ENCODE measurements around the gene ST7.

ST7 gene

DNA sequence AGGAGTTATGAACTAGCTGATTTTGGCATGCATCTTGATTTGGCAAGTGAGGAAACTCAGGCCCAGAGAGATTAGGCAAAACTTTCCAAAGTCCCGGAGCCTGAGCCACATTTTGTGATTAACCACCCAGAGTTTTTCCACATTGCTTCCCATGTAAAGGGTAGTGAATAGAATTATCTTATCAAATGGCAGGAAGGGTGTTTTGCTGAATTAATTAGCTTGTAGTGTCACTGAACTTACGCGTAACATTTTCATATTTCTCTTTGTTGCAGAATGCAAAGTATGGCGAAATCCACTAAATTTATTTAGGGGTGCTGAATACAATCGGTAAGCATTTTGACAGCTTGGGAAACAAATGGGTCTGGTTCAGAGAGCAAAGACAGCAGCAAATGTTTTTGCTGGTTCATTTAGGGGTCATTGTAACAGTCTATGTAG lies 176.2 kb downstream of the ST7 start:
- DNase-seq (ENCODE audit: low read depth), result no peak

DNA sequence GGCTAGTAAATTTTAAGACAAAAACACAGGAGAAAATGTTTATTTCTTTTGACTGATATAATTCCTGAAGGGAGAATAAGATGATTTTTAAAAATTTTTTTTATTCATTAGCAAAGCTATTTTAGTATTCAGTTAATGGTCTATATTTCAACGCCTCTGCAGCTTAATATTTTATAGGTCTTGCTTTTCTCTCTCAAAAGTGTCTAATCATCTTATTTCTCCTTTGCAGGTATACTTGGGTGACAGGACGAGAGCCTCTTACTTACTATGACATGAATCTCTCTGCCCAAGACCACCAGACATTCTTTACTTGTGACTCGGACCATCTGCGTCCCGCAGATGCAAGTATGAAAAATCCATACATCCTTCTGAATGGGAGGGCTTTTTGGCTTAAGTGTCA lies 177.0 kb downstream of the ST7 start:
- peak; percentile 49 for DNase-seq (ENCODE audit: low read depth)

DNA sequence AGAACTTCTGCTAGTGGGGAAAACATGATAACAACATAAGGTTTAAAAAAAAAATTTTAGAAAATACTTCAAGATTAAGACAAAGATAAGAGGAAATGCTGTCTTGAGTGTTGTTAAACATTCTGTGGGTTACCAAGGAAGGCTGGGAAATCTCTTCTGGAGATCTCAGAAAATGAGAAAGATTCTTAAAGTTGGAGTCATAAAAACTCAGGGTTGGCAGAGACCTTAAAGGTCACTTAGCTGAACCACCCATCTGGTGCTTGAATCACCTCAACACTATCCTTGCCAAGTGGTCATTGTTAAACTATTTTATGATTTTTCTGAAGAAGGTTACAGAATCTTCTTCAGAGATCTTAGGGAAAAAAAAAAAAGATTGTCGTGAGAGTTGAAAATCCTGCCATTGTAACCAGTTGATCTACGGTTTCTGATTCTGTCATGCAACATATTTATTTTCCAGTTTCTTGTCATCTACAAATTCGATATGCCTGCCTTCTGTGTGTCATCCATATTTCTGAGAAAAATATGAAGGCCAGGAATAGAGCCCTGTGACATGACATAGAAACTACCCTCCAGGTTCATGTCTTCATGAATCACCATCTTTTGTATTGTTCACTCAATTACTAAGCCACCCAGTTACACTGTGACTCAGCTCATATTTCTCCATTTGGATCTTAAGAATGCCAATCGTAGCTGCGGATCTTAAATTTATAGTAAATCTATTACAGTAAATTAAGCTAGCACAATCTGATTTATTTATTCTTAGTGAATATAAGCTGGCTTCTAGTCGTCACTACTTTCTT lies 179.2 kb downstream of the ST7 start:
- DNase-seq (ENCODE audit: low read depth), result peak; percentile 97

DNA sequence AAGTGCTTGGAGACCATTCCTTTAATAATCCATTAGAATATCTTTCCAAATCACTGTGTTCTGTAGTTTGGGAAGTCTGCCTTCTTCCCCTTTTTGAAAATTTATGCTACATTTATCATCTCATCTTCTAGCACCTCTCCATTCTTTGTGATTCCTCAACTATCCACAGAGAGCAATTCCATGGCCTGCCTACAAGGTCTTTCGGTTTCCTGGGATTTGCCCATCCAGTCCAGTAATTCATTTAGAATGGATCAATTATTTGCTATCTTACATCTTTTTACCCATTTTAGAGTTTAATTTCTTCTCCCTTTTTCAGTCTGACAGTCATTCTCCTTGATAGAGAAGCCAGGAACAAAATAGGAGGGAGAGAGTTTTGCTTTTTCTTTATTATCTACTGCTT lies 179.8 kb downstream of the ST7 start:
- peak; percentile 39 for DNase-seq (ENCODE audit: low read depth)

DNA sequence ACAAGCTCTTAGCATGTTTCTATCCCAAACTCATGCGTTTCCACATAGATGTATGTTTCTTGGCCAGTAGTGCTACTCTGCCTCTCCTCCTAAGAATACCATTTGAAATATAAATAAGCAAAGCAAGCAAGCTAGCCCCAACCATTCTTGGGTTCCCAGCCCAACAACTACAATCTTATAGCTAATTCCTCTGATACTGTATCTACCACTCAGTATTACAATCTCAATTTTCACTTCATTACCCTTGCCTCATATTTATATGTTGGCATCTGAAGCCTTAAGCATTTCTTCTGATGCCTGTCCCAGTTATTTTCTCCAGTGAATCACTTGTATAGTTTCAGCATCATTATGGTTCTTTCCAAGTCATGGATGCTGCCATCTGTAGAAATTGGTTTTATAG lies 181.1 kb downstream of the ST7 start:
- no peak for DNase-seq (ENCODE audit: low read depth)

DNA sequence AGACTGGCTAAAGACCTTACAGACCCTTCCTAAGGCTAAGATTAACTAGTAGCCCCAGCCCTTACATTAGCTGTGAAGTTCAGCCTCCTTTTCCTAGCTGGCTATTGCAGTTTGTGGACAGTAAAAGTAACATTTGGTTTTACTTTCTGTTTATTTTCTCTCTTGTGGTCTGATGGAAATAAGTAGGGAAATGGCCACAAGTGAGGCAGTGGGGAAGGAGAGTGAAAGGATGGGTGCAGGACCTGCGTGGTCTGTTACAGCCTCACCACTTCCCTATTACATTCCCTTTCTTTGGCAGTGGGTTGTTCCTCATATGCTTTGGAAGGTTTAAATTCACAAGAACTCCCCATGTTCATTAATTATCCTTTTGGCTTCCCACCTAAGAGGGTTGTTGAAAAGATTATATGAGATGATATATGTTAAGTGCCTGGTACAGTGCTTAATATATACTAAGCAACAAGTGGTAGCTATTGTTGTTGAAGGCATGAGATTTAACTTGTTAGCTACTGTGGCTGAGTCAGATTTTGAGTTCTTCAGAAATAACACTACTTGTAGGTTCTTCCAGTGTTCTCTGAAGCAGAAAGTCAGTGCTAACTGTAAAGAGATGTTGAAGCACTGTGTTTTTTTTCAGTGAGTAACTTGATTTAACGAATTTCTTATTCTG lies 181.7 kb downstream of the ST7 start:
- DNase-seq (ENCODE audit: low read depth), result no peak

DNA sequence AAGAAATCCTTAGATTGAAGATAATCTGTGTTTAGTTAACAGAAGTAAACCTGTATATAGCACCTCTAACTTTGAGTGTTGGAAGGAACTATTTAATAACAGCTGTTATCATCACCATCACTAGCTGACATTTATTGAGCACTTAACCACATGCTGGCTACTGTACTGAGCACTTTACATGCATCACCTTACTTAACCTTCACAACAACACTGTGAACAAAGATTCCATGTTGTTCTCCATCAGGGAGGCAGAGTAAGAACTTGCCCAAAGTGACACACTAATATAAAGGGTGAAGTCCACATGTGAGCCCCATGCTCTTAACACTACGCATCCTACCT lies 182.2 kb downstream of the ST7 start:
- DNase-seq (ENCODE audit: low read depth), result no peak

DNA sequence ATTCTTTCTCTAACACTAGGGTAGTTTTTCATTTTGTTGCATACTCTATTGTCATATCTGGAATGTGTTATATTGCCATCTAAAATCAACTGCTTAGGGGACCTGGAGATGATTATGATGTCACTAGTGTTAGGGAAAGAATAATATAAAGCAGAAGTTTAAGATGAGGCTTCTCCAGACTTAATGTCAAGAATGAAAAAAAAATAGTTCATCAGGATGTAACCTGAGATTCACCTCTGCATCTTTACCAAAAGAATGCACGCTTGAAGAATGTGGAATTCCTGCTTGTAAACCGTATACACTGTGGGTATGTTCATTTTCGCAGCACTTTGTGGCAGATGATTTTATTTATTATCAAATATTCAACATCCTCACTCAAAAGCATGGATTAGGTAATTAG lies 184.6 kb downstream of the ST7 start:
- no peak for DNase-seq (ENCODE audit: low read depth)

DNA sequence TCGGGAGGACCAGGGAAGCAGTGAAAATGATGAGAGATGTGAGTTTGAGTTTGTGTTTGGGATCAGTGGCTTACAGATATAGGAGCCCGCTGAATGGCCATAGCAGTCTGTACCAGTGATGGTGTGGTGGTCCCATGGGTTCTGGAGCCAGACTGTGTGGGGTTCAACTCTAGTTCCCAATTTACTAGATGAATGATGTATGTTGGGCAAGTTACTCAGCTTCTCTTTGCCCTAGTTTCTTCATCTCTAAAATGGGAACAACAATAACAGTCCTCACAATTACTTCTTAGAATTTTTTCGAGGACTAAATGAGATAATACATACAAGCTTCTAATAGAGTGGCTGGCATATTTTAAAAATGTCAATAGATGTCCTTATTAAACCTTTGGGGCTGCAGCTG lies 185.2 kb downstream of the ST7 start:
- DNase-seq (ENCODE audit: low read depth), result no peak

DNA sequence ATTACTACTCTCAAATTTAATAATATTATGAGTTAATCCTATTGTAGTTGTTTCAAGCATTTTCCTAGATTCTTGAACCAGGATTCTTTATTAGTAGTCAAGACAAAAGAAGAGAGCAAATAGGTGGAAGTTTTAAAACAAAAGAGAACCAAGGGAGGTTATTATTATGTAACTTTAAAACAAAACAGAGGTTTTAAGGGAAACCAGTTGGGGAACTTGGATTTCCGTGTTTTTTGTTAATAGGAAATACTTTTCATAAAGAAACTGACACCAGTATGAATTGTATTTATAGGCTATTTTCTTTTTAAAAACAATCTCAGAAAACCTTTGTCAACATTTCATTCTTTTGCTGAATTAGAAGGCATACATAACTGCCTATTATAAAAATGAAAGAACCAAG lies 185.7 kb downstream of the ST7 start:
- DNase-seq (ENCODE audit: low read depth), result no peak

DNA sequence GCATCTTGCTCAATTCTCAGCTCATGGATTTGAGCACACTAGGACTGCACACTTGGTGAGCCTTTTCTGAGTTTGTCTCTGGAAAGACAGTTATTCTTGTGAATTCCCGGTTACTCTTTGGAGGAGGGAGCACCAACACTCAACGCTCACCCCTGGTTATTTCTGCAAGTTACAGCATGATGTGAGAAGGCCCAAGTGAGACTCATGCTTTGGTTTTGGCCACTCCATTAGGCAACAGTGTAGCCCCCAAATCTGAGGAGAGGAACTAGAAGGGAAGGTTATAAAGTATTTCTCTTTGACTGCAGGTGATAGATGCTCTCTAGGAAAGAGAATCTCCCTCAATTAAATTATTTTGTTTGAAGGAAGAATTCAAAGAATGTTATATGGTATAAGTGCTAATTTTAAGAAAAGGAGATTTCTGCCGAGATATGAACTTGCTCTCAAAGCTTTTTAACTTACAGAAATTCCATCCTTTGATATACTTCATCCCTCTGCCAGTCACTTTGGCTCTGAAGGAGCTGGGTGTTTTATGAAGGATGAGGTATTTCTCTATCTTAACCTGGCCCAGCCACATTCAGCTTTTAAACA lies 186.2 kb downstream of the ST7 start:
- no peak for DNase-seq (ENCODE audit: low read depth)

DNA sequence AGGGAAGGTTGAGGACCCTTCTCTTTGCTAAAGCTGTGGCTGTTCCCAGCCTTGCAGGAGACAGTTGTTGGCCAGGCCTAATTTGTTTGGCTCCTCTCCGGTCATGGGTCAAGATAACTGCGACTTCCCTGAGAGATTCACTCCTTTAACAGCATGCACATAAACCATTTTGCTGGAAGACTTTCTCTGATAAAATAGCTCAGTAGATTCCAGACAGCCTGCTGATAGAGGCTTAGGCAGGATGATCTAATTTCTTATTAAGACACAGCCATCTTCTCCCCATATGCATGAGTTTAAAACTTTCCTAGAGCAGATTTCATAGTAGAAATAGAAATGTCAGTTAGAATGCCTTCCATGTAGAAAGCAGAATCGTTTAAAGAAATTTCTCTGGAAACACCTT lies 187.6 kb downstream of the ST7 start:
- no peak for DNase-seq (ENCODE audit: low read depth)

DNA sequence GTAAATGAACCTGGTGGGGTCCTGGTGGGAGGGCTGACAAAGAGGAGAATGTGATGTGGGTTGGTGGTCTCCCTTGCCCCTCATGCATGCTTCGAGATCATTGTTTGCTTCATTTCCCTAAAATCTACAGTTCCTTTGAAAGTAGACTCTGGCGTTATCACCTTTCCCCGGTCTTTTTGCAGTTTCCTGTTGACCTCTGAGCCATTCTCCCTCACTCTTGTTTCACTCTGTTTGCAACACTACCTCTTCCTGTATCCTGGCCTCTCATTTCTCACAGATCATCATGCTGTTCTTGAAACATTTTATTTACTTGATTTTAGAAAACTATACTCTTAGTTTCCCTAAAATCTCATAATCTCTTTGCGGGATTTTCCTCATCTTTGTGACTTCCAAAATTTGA lies 189.8 kb downstream of the ST7 start:
- DNase-seq (ENCODE audit: low read depth), result no peak

DNA sequence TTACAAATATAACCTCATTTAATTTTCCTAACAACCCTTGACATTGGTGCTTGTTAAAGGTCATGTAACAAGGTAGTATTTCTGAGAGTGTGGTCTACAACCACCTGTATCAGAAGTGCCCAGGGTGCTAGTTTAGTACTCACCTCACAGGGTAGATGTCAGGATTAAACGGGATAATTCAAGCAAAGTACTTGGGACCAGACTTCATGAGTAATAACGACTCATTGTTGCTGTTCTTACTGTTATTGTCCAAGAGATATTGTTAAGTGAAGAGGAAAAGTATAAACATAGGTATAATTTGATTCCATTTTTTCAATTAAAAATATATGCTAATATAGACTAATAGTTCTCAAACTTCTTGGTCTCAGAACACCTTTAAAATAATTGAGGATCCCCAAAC lies 190.3 kb downstream of the ST7 start:
- peak; percentile 79 for DNase-seq (ENCODE audit: low read depth)

DNA sequence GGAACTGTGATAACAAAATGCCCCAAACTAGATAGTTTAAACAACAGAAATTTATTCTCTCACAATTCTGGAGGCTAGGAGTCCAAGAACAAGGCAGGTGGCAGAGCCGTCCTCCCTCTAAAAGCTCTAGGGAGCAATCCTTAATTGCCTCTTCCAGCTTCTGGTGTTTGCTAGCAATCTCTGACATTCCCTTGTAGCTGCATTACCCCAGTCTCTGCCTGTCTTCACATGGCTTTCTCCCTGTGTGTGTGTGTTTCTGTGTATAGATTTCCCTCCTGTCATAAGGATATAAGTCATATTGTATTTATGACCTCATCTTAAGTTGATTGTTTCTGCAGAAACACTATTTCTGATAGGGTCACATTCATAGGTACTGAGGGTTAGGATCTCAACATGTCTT lies 192.0 kb downstream of the ST7 start:
- no peak for DNase-seq (ENCODE audit: low read depth)

DNA sequence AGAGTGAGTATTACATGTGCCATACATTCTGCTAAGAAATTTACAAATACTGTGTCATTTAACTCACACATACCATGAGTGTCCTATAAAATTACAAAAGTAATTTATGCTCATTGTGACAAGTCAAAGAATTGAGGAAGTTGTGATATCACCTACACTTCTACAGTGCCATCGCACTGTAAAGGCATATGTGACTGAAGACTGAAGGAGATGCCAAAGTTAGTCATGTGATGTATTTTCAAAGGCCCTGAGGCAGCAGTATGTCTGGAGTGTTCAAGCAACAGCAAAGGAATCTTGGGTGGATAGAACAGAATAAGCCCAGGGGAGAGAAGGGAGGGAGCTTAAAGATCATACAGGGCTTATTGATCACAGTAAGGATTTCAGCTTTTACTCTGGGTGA lies 192.8 kb downstream of the ST7 start:
- no peak for DNase-seq (ENCODE audit: low read depth)

DNA sequence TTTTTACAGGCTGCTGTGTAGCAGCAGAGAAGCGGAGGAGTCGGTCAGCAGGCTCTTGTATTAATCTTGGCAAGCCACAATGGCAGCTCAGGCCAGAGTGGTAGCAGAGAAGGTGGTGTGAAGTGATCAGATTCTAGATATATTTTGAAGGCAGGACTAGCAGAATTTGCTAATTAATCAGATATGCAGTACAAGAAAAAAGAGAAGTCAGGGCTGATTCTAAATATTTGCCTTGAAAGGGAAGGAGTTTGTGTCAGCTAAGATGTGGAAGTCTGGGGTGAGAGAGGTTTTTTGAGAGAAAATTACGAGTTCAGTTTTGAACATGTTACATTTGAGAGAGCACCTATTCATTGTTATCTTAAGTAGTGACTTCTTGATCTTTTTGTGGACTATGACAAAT lies 193.2 kb downstream of the ST7 start:
- no peak for DNase-seq (ENCODE audit: low read depth)

DNA sequence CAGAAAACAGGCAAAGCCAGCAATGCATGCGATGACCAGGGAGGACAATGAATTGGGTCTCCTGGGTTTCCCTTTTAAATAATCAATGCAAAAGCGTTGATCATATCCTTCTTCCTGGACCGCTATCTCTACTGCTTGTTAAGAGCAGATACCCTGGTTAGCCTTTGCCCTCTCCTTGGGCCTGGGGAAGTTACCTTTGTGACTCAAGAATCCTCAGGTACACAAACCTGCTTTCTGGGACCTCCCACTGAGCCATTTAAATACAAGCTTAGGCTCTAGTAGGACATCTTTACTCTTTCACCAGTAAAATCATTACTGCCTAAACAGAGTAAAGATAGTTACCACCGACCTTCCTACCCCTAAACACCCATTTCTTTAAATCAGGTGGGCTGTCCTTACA lies 195.7 kb downstream of the ST7 start:
- DNase-seq (ENCODE audit: low read depth), result no peak

DNA sequence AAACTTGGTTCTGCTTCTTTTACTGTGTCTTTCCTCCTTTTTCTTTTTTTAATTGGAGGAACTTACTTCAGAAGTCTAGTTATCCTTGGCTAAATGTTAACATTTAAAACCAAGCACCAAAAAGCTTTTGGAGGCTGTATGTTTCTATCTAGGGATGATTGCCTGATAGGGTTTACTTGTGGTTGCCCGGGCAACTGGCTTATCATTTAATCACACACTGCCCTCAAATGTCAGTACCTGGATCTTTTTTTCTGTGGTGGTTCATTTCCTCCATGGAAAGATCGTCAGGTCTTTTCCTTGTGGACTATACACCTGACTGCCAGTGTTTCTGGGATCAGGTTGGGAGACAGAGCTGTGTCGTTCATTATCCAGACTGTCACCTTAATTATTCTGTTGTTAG lies 196.4 kb downstream of the ST7 start:
- no peak for DNase-seq (ENCODE audit: low read depth)

DNA sequence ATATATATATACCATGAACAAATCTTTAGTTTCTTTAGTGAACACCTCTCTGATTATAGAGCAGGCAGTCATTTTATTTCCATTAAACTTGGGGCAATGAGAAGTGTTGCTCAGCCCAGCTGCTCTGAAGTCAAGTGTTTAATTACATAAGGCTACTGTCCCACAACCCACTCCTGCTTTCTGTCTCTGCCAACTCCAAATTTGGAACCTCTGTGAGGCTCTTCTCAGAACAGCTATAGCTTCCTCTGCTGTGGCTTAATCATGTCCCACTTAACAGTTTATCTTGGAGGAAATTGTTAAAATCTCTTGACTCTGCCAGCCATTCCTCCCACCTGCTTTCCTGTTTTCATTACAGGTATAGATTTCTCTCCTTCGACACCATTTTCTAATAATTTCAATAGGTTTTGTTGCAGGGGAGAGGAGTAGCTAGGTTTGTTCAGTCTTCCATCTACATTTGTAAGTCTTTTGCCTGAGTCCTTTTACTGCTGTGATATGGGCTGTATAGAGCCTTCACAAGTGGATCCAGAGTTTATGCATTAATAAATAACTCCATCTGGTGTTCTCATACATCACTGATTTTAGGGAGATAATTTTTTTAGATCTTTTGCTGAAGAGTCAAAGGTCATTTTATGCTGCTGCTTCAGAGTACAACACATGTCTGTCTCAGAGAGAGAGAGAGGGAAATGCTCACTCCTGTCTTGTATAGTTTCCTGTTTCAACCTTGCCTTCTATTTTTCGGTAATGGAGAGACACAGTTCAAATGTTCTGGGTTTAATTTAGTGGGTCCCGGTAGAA lies 199.1 kb downstream of the ST7 start:
- no peak for DNase-seq (ENCODE audit: low read depth)

DNA sequence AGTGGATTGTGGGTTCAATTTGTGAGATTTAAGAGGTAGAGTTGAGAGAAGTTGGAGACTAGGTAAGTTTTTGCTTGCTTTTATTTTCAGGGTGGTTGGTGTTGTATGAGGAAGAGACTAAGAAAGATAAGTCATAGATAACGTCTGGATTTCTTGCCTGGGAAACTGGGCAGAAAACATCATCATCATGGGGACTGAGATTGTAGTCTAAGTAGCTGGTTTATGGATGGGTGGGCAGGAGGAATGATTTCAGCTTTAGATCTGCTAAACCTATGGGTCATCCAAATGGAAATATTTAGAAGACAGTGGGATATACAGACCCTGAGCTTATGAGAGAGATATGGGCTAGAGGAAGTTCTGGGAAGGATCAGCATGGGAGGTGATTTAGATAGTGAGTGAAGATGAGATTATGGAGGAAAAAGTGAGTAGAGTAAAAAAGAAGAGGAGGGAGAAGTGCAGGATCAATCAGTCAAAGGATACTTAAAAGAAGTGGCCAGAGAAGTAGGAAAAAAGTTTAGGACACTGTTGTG lies 199.8 kb downstream of the ST7 start:
- no peak for DNase-seq (ENCODE audit: low read depth)

DNA sequence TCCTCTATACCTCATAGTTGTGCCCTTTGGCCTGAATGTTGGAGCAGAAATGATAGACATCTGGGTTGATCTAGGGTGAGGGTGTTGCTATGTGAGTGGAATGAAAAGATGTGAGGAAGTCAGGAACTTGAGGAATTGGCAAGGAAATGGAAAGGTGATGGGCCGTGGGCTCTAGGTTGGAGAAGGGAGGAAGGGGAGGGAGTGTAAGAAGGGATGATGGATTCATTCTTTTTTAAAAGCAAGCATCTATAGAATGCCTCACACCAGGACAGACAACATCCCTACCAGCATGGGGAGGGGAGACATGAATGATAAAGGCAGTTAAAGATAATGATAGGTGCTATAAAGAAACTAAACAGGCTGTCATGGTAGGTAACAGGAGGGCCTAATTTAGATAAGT lies 201.4 kb downstream of the ST7 start:
- DNase-seq (ENCODE audit: low read depth), result no peak

DNA sequence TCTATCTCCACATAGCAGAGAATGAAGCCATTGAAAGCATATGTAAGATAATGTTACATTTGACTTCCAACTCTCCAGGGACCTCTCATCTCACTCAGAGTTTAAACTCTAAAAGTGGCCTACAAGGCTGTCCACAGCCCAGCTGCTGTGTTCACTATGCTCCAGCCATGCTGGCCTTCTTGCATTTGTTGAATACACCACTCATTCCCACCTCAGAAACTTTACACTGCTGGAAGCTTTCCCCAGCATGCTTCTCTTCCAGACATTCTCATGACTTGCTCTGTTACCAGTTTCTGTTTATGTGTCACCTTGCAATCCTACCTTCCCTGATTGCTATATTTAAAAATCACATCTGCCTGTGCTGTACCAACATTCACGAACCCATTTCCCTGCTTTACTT lies 202.4 kb downstream of the ST7 start:
- DNase-seq (ENCODE audit: low read depth), result no peak

Measured in ELR (cell line).